IPS-15b (cell line): ENCODE measurements around the gene CLINT1.

Source experiments
- H3K27me3 ChIP-seq: one replicate; pipeline ENCODE4 v1.6.1; 2013; ENCODE audit warnings: low read length; ENCODE audit not compliant: control insufficient read depth, insufficient read depth
- H3K36me3 ChIP-seq: one replicate; pipeline ENCODE4 v1.6.1; 2013; ENCODE audit warnings: low read length; ENCODE audit not compliant: control insufficient read depth, insufficient read depth
- H3K4me1 ChIP-seq: one replicate; pipeline ENCODE4 v1.6.1; 2013; ENCODE audit warnings: mild to moderate bottlenecking, low read length; ENCODE audit not compliant: control insufficient read depth, insufficient read depth
- H3K4me3 ChIP-seq: one replicate; pipeline ENCODE4 v1.5.1; 2013; ENCODE audit warnings: low read depth, low read length
- H3K9ac ChIP-seq: one replicate; pipeline ENCODE4 v1.6.1; 2013; ENCODE audit warnings: low read depth, mild to moderate bottlenecking, low read length
- H3K9me3 ChIP-seq: one replicate; pipeline ENCODE4 v1.6.1; 2013; ENCODE audit warnings: mild to moderate bottlenecking, low read length; ENCODE audit not compliant: control insufficient read depth, insufficient read depth

CLINT1 gene

DNA sequence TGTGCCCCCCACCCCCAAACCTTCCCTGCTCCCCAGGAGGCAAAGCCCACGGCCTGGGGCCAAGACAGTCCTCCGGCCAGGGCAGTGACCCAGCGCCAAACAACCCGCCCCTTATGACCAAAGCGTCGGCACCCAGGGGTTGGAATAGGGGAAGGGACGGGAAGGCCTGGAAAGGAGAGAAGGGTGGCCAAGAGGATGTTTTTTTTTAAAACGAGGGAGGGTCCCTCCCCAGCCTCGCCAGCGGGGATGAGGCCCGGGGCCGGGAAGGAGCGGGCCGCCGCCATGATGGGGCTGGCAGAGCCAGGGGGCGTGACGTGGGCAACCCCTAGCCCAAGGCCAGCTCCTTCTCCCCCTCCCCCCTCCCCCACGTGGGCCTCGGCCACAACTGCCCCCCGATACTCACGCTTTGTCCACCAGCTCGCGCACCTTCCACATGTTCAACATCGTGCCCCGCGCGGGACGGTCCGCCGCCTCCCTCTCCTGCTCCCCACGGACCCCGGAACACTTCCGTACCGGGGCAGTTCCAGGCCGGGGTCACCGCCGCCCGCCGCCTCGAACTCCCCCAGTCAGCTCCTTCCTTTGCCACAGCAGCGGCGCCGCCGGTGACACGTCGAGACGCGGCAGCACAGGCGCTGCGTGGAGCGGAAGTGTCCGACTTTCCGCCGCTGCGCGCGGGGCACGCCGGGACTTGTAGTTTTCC, at the start of gene CLINT1:
CLINT1 (minus strand) TSS at position 619 of the 700 bp plus-strand sequence; CDS start at position 444, 175 bp downstream.
- Histone ChIP-seq H3K4me3 (peak within 1 kb of the TSS; percentile 93), H3K36me3 (no peaks in the 10 kb centered on the region), H3K9ac (peak within 1 kb of the TSS; percentile 87), H3K27me3 (no peaks in the 10 kb centered on the region), H3K9me3 (no peaks in the 10 kb centered on the region), H3K4me1 (peaks cover 12% of the 10 kb centered on the region)

- Histone ChIP-seq H3K36me3 (no peaks in the 10 kb centered on the region), H3K9ac (no peak overlapping the region), H3K4me1 (peaks cover 5% of the 10 kb centered on the region), H3K4me3 (no peak overlapping the region), H3K27me3 (no peaks in the 10 kb centered on the region), H3K9me3 (no peaks in the 10 kb centered on the region)
Measured at GRCh38 chr5:157908459-157908858, 49.5 kb upstream of the CLINT1 start.

- Histone ChIP-seq H3K36me3 (no peaks in the 10 kb centered on the region), H3K27me3 (no peaks in the 10 kb centered on the region), H3K4me1 (peaks cover 5% of the 10 kb centered on the region), H3K9me3 (no peaks in the 10 kb centered on the region), H3K4me3 (no peak overlapping the region), H3K9ac (no peak overlapping the region)
Measured at GRCh38 chr5:157907479-157907878, 48.5 kb upstream of the CLINT1 start.

GRCh38 chr5:157903117-157903450, 44.1 kb upstream of the CLINT1 start:
- Histone ChIP-seq H3K27me3 (no peaks in the 10 kb centered on the region), H3K9me3 (no peaks in the 10 kb centered on the region), H3K4me3 (no peak overlapping the region), H3K9ac (no peak overlapping the region), H3K36me3 (no peaks in the 10 kb centered on the region), H3K4me1 (peaks cover 3% of the 10 kb centered on the region)

DNA sequence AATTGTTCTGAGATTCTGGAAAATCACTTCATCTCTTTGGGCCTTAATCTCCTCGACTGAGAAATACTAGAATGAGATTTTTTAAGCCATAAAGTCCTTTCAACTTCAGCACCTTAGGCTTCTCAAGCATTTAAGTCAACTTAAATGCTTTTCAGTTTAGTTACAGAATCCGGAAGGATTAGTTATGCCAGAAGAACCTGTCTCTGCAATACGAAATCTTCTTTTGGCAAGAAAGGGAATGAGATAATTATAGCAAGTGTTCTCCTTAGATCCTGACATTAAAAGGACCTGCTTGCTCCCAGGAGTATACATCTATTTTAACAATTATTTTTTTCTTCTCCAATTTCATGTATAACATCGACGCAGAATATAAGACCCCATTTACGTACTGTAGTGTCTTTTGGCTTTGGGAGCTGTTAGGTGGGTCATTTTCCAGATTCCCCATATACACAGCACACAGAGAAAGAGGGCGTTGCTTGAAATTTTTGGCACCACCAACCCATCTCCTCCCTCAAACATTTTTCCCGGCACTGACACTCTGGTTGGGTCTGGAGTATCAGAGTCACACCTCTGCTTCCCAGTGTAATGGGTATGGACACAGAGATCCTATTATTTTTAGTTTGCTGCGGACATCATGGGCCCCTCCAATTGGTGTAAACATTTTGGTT, 43.6 kb upstream of the CLINT1 start:
- no peak overlapping the region for H3K4me3 ChIP-seq
- H3K36me3 ChIP-seq: no peaks in the 10 kb centered on the region
- no peaks in the 10 kb centered on the region for H3K27me3 ChIP-seq
- no peaks in the 10 kb centered on the region for H3K9me3 ChIP-seq
- H3K9ac ChIP-seq: no peak overlapping the region
- peaks cover 2% of the 10 kb centered on the region for H3K4me1 ChIP-seq

DNA sequence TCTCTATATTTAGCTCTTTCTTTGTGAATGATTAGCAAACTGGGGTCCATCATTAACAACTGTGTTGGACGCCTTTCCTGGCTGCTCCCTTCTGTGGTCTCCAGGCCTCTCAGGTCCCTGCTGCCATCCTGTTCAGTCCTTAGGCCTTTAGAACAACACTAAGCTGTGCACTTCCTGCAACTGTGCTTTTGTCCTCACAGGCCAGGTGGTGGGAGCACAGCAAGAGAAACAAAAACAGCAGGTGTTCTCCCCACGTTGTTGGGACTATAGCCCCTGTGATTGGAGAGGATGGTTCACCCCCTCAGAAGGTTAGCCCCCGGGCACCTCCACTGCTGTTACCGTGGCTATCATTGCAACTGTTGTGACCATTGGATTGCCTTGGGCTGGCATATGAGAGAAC, 41.7 kb upstream of the CLINT1 start:
- Histone ChIP-seq H3K4me3 (no peak overlapping the region), H3K36me3 (no peaks in the 10 kb centered on the region), H3K4me1 (peaks cover 2% of the 10 kb centered on the region), H3K9me3 (no peaks in the 10 kb centered on the region), H3K9ac (no peak overlapping the region), H3K27me3 (no peaks in the 10 kb centered on the region)

- H3K27me3 ChIP-seq: no peaks in the 10 kb centered on the region
- no peak overlapping the region for H3K4me3 ChIP-seq
- H3K36me3 ChIP-seq: no peaks in the 10 kb centered on the region
- peaks cover 2% of the 10 kb centered on the region for H3K4me1 ChIP-seq
- no peak overlapping the region for H3K9ac ChIP-seq
- H3K9me3 ChIP-seq: no peaks in the 10 kb centered on the region
Measured at GRCh38 chr5:157893611-157894010, 34.7 kb upstream of the CLINT1 start.

DNA sequence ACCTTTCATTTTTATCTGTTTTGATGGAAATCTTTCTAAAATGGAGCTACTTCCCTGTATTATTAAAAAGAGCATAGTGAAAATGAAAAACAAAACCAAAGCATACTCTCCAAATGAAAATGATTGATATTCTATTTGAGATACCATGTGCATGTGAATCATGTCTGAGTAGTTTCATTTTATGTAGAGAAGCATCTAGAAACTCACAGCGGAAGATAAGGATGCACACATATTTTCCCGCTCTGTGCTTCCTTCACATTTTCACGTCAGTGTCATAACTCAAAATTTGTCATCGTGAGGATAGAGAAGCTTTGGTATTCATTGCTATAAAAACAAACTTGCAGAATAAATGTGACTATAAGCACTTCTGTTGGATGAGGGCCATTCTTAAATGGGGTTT, 34.0 kb upstream of the CLINT1 start:
- no peaks in the 10 kb centered on the region for H3K36me3 ChIP-seq
- H3K9me3 ChIP-seq: no peaks in the 10 kb centered on the region
- no peak overlapping the region for H3K9ac ChIP-seq
- H3K4me1 ChIP-seq: peaks cover 2% of the 10 kb centered on the region
- H3K4me3 ChIP-seq: no peak overlapping the region
- no peaks in the 10 kb centered on the region for H3K27me3 ChIP-seq

- H3K27me3 ChIP-seq: no peaks in the 10 kb centered on the region
- no peak overlapping the region for H3K4me3 ChIP-seq
- peaks cover 2% of the 10 kb centered on the region for H3K4me1 ChIP-seq
- H3K9ac ChIP-seq: no peak overlapping the region
- H3K36me3 ChIP-seq: no peaks in the 10 kb centered on the region
- H3K9me3 ChIP-seq: no peaks in the 10 kb centered on the region
Measured at GRCh38 chr5:157890836-157891597, 32.1 kb upstream of the CLINT1 start.

GRCh38 chr5:157888814-157889532, 30.0 kb upstream of the CLINT1 start:
- Histone ChIP-seq H3K36me3 (no peaks in the 10 kb centered on the region), H3K4me1 (peaks cover 2% of the 10 kb centered on the region), H3K4me3 (no peak overlapping the region), H3K9ac (no peak overlapping the region), H3K27me3 (no peaks in the 10 kb centered on the region), H3K9me3 (no peaks in the 10 kb centered on the region)

DNA sequence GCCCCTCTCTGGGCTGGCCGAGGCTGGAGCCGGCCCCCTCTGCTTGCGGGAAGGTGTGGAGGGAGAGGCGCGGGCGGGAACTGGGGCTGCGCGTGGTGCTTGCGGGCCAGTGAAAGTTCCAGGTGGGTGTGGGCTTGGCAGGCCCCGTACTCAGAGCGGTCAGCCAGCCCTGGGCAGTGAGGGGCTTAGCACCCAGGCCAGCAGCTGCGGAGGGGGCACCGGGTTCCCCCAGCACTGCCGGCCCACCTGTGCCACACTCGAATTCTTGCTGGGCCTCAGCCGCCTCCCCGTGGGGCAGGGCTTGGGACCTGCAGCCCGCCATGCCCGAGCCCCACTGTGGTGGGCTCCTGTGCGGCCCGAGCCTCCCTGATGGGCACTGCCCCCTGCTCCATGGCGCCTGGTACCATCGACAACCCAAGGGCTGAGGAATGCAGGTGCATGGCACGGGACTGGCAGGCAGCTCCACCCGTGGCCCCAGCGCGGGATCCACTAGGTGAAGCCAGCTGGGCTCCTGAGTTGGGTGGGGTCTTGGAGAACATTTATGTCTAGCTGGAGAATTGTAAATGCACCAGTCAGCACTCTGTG, 27.9 kb upstream of the CLINT1 start:
- Histone ChIP-seq H3K9me3 (no peaks in the 10 kb centered on the region), H3K4me3 (no peak overlapping the region), H3K4me1 (peaks cover 3% of the 10 kb centered on the region), H3K36me3 (no peaks in the 10 kb centered on the region), H3K9ac (no peak overlapping the region), H3K27me3 (no peaks in the 10 kb centered on the region)
